GM18499 (cell line): ENCODE measurements around the gene TRAPPC5.
A peak's percentile ranks its signal among the peaks of the same experiment; 100 is the strongest.

ENCODE experiments used
- ATAC-seq: cut with Tn5 transposase; IDR thresholded peaks from one replicate; pipeline ENCODE4 v1.9.1; 2021; ENCODE audit warnings: moderate number of reproducible peaks; ENCODE audit not compliant: insufficient read depth, unreplicated experiment

TRAPPC5 gene

DNA sequence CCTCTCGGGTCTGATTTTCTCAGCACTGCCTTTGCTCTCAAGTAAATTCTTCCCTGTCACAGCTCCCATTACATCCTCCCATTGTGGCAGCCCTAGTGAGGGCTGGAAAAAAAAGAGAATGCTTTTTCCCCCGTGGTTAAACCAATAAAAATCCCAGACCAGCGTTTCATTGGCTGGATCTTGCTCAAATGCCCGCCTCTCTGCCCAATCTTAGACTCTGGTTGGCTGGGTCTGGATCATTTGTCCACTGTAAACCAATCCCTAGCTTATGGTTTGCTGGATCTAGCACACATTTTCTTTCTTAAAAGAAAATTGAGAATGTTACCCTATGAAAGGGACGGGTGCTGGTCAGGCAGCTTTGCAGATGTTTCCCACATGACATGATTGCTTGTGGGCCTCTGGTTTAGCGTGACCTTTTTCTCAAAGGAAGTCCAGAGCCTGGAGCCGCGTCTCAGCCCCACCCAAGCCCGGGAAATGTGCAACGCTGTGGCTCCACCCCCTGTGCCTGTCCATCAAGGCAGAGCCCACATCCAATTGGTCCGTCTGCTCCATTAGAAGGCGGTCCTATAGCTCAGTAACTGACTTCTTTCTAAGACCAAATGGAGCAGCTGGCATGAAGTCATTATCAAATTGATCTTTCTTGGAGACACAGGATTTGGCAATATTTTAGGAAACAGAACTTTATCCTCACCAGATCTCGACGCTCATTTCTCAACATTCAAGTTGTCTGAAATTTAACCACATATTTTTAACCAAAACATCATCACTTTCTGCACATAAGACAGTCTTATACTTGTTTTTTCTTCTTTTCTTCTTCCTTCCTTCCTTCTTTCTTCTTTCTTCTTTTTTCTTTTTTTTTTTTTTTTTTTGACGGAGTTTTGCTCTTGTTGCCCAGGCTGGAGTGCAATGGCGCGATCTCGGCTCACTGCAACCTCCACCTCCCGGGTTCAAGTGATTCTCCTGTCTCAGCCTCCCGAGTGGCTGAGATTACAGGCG lies 6.3 kb upstream of the TRAPPC5 start:
- ATAC-seq, result no peak

DNA sequence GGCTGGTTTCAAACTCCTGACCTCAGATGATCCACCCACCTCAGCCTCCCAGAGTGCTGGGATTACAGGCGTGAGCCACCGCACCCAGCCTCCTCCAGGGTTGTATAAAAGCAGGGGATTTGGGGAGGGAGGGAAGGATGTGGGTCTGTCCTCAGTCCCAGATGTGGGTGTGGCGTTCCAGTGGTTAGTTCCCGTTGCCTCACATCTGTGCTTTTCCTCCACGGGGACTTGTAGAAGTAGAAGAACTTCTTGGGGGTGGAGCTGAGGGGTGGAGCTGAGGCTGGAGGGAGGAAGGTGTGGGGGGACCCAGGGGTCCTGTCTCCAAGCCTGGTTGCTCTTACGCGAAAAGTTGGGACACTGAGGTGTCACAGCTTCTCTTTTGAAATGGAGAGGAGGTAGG lies 4.3 kb upstream of the TRAPPC5 start:
- ATAC-seq, result no peak

DNA sequence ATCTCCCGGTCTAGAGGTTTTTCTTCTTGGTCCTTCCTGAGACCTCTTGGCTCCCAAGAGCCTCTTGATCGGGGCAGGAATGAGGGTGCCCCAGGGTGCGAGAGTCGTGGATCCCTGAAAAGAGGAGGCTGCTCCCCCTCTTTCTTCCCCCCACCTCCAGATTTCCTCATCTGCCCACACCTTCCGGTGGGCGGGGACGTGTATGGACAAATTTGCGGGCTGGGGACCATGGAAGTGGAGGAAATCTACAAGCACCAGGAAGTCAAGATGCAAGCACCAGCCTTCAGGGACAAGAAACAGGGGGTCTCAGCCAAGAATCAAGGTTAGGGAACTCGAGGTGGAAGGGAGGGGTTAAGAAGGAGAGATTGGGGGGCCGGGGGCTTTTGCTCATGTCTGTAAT lies 3.8 kb upstream of the TRAPPC5 start, which contains the start of gene MCEMP1:
TSS of gene MCEMP1 (plus strand) at position 237 of the 400 bp plus-strand sequence. CDS start at position 268, 31 bp downstream.
- no peak for ATAC-seq

DNA sequence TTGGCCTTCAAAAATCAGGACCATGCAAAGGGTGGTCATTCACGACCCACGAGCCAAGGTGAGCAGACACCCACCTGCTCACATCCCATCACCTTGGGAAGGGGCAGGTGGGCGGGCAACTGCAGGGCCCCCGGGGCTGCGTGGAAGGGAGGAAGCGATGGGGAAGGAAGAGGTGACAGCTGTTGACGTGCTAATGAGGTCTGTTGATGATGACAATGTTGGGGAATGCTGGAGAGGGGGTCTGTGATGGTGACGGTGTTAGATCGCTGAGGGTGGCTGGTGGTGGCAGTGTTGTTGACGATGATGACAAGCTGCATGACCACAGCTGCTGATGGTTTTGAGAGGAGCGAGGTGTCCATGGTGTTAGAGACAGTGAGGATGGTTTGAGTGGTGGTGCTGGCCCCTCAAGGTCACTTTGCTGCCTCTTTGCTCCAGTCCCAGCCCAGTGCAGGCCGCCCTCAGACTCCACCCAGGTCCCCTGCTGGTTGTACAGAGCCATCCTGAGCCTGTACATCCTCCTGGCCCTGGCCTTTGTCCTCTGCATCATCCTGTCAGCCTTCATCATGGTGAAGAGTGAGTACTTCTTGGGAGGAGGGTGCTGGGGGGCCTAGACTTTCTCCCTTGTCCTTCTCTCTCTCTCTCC lies 2.8 kb upstream of the TRAPPC5 start:
- no peak for ATAC-seq

DNA sequence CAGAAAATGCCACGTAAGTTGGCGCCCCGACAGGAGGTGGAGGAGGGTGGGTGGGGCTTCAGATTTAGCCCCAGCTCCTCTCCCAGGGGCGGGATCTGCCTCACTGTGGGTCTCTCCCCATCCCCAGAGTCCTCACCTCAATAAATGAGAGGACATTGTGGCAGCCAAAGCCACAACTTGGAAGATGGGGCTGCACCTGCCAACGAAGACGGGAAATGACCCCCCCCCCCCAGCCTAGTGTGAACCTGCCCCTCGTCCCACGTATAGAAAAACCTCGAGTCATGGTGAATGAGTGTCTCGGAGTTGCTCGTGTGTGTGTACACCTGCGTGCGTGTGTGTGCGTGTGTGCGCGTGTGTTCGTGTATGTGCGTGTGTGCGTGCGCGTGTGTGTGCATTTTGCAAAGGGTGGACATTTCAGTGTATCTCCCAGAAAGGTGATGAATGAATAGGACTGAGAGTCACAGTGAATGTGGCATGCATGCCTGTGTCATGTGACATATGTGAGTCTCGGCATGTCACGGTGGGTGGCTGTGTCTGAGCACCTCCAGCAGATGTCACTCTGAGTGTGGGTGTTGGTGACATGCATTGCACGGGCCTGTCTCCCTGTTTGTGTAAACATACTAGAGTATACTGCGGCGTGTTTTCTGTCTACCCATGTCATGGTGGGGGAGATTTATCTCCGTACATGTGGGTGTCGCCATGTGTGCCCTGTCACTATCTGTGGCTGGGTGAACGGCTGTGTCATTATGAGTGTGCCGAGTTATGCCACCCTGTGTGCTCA lies 1.5 kb upstream of the TRAPPC5 start:
- ATAC-seq, result peak; percentile 49

DNA sequence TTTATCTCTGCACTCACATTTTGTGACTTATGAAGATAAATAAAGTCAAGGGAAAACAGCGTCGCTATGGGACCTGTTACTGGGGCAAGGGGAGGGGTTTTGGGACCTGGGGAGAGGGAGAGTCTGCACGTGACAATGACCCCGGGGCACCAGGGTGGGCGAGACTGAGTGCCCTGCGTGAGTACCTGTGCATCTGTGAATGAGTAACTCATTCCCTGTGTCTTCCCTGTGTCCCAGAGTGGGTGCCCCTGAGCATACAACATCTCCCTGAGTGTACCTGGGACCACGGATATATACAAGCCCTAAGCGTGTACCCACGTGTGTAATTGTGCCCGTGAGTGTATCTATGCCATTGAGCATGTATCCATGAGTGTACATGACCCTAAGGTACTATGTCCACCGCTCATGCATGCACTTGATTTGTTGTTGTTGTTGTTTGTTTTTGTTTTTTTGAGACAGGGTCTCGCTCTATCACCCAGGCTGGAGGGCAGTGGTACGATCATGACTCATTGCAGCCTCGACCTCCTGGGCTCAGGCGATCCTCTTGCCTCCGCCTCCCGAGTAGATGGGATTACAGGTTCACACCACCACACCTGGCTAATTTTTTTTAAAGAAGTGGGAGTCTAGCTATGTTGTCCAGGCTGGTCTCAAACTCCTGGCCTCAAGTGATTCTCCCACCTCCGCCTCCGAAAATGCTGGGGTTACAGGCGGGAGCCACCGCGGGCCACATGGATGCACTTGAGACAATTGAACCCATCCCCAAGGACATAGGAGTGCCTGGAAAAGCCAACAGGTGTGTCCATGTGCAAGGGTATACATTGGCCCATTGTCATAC lies 645 bp upstream of the TRAPPC5 start:
- no peak for ATAC-seq

DNA sequence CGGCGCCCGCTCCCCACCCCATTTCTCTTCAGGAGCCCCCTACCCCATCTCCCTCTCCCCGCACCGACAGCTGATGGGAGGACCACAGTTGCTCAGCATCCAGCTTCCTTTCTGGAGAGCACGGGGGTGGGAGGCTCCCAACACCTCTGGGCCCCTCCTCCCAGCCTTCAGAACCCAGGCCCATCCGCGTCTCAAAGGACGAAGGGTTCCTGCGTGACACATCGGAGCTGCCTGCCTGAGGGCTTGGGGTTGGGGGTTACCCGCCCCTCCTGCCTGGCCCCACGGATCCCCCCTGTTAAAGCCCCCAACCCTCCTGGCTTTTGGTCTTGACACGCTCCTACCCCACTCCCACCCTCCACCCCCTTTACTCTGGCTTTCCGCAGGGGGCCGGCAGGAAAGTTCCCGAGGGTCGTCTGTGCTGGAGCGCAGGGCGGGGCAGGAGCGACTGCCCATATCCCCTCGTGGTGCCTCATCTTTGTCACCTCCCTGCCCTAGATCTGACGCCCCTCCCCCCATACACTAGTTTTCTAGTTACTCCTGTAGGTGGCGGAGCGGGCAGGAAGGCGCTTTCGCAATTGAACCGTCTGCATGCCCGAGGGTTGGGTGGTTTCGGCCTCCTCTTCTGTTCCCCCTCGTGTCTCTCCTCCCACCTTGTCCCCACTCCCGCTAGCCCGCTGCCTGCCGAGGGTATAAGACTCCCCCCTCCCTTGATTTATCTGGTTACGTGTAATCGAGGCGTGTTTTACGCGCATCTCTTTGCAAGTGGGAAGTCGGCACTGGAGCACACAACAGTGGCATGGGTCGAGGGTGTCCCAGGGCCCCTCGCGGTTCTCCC lies 924 bp downstream of the TRAPPC5 start:
- no peak for ATAC-seq

DNA sequence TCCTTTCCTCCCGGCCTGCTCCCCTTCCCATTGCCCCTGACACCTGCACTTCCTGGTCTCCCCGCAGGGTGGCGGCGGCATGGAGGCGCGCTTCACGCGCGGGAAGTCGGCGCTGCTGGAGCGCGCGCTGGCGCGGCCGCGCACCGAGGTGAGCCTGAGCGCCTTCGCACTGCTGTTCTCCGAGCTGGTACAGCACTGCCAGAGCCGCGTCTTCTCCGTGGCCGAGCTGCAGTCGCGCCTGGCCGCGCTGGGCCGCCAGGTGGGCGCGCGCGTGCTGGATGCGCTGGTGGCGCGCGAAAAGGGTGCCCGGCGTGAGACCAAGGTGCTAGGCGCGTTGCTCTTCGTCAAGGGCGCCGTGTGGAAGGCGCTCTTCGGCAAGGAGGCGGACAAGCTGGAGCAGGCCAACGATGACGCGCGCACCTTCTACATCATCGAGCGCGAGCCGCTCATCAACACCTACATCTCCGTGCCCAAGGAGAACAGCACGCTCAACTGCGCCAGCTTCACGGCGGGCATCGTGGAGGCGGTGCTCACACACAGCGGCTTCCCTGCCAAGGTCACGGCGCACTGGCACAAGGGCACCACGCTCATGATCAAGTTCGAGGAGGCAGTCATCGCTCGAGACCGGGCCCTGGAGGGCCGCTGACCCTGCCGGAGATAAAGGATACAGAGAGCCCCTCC lies 1.7 kb downstream of the TRAPPC5 start:
- ATAC-seq, result no peak

DNA sequence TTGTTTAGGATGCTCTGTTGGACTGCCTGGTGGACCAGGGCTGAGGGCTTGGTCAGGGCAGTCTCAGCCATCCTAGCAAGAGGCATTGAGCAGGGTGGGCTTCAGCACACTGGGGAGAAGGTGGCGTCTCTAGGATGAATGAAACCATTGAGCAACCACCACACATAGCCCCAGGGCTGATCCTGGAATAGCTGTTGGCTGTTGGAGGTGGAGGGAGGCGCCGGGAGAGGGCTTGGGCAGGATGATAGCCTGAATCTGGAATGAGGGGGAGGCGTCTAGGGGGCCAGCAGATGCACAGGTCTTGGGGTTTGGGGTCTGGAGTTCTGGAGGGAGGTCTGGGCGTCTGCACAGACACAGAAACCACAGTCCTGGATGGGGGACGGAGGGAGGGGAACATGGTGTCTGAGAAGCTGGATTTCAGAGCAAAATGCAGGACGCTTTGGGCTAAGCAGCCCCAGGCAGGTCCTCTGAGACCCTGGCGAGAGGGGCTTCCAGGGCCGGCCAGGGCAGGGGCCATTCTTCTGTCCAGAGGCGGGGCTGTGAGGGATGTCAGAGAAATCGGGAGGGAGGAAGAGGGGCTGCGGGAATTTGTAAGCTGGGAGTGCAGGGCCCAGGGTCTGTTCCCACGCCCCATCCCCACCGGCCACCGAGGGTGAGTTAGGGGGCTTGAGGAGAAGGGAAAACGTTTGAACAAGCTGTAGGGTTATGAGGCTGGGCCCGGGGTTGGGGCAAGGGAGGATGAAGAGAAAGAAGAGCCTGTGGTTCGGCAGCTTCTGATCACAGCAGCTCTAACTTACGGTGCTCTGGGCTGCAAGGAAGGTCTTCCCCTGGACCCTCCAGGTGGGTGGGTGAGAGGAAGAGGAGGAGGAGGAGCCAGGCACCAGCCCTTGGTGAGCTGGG lies 5.2 kb downstream of the TRAPPC5 start:
- no peak for ATAC-seq

DNA sequence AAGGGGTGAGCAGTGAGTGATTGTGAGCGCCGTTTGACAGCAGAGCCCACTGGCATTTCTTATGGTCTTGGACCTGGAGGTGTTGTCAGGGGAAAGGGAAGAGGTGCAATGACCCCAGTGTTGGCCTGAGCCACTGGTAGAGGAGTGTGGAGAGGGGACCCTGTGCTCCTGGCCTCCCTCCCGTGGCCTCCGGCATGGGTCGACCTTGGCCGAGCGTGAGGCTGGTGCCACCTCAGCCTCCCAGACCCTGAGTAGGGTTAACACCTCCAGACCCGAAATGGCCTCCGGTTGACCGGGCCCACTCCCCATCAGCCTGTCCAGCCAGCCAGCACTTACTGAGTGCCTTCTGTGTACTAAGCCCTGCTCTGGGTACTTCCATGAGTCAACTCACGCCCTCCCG lies 6.5 kb downstream of the TRAPPC5 start:
- ATAC-seq, result no peak

DNA sequence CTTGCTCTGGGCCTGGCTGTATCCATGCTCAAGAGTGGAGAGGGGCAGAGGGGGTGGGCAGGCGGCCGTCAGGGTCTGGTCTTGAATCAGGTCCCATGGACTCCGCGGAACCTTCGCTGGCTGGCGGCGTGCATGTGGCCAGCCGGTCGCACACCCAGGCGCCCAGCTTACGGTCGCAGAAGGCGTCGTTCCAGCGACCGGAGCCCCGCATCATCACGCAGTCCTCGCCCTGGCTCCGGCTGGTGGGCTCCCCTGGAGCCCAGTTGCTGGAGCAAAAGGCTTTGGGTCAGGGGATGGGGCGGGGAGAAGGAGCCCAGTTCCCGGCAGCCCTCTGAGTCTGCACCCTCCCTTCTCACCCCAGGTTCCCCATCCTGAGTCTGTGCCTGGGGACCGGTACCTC lies 8.5 kb downstream of the TRAPPC5 start:
- ATAC-seq, result no peak

DNA sequence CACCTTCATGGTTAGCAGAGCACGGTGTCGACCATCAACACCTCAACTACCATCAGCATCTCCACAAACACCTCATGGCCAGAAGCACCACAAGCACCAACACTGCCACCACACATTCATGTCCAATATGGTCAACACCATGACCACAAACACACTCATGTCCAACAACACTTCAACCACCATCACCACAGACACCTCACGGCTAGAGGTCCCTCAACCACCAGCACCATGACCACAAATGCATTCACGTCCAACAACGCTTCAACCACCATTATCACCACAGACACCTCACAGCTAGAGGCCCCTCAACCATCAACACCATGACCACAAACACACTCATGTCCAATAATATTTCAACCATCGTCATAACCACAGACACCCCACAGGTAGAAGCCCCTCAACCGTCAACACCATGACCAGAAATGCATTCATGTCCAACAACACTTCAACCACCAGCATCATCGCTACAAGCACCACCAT lies 10.2 kb downstream of the TRAPPC5 start:
- ATAC-seq, result no peak

DNA sequence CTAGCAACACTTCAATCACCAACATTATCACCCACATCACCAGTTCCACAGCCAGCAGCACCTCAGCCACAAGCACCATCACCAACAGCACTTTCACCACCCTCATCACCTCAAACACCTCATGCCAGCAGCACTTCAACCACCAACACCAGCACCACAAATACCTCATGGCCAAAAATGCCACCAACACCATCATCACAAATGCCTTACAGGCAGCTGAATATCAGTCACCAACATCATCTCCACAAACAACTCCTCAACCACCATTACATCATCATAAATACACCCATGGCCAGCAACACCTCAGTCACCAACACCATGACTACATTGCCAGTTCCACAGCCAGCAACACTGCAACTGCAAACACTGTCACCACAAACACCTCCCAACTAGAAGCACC lies 10.9 kb downstream of the TRAPPC5 start:
- no peak for ATAC-seq

DNA sequence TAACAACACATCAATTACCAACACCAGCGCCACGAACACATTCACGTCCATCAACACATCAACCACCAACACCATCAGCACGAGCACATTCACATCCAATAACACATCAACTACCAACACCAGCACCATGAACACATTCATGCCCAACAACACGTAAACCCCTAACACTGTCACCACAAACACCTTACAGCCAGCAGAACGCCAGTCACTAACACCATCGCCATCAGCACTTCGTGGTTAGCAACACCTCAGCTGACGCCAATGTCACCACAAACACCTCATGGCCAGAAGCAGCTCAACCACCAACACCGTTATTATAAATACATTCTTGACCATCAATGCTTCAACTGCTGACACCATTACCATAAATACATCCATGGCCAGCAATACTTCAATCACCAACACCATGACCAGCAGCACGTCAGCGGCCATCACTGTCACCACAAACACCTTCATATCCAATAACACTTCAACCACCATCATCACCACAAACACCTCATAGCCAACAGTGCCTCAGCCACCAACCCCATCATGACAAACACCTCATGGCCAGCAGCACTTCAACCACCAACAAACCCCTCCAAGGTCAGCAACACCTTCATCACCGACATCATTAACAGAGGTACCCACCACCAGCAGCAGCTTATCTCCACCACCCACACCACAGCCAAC lies 11.9 kb downstream of the TRAPPC5 start:
- no peak for ATAC-seq

DNA sequence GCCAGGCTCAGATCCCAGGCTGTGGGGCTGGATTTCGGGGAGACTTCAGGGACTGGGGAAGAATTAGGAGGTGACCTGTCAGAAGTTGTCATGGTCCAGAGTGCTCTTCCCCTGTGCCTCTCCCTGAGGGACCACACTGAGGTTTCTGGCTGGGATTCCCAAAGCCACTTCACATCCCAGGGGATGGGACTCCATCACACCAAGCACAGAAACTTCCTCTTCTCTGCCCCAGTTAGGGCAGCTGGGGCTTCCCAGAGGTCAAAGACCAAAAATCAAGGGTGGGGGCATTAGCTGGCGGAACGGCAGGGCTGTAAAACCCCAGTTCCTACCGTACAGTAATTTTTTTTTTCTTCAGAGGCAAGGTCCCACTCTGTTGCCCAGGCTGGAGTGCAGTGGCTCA lies 13.9 kb downstream of the TRAPPC5 start:
- ATAC-seq, result no peak

DNA sequence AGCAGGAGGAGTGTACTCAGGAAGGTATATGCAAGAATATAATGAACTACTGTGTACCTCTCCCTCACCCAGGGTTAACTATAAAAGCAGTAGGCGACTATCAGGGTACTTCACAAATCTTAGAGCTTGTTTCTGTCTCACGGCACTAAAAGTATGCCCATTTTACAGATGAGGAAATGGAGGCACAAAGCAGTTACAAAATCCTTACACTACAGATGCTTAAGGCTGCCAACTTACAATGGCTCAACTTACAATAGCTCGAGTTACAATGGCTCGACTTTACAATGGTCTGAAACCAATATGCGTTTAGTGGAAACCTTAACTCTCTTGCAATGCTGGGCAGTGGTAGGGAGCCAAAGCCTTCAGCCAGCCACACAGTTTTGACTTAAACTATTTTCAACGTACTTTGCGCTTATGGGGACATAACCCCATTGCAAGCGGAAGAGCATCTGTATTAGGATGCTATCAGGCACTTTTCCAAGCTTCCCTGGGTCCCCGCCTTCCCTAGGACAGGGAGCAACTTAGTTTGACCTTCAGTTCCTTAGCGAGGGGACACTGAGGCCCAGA lies 17.2 kb downstream of the TRAPPC5 start:
- ATAC-seq, result no peak
